BE2C (cell line): ENCODE results near the gene CHD8.
A peak's percentile ranks its signal among the peaks of the same experiment; 100 is the strongest.
"Not testable (repeated sequence)": the region's sequence is repeated elsewhere in the genome, so short reads cannot be mapped to it uniquely, and the experiment has no call there.

Source experiments
- DNase-seq: peaks from one replicate; pipeline ENCODE4 v3.0.0-alpha.2; 2020
- H3K27me3 ChIP-seq: fragments of 250-450 bp; sonication (Bioruptor Pico); 2 replicates; pipeline ENCODE4 v1.5.1; 2020; ENCODE audit warnings: mild to moderate bottlenecking
- H3K36me3 ChIP-seq: fragments of 250-450 bp; sonication (Bioruptor Pico); 2 replicates; pipeline ENCODE4 v1.5.1; 2020; ENCODE audit warnings: mild to moderate bottlenecking
- H3K4me1 ChIP-seq: fragments of 250-450 bp; sonication (Bioruptor Pico); 2 replicates; pipeline ENCODE4 v1.5.1; 2020
- H3K4me3 ChIP-seq: 2 replicates; pipeline ENCODE4 v1.5.1; 2011; ENCODE audit warnings: low read depth, low read length
- H3K9me3 ChIP-seq: fragments of 250-450 bp; sonication (Bioruptor Pico); 2 replicates; pipeline ENCODE4 v1.5.1; 2020
- CTCF ChIP-seq: IDR thresholded peaks from 2 replicates; pipeline ENCODE4 v1.5.1; 2012; ENCODE audit warnings: mild to moderate bottlenecking, low read depth, low read length

CHD8 gene

DNA sequence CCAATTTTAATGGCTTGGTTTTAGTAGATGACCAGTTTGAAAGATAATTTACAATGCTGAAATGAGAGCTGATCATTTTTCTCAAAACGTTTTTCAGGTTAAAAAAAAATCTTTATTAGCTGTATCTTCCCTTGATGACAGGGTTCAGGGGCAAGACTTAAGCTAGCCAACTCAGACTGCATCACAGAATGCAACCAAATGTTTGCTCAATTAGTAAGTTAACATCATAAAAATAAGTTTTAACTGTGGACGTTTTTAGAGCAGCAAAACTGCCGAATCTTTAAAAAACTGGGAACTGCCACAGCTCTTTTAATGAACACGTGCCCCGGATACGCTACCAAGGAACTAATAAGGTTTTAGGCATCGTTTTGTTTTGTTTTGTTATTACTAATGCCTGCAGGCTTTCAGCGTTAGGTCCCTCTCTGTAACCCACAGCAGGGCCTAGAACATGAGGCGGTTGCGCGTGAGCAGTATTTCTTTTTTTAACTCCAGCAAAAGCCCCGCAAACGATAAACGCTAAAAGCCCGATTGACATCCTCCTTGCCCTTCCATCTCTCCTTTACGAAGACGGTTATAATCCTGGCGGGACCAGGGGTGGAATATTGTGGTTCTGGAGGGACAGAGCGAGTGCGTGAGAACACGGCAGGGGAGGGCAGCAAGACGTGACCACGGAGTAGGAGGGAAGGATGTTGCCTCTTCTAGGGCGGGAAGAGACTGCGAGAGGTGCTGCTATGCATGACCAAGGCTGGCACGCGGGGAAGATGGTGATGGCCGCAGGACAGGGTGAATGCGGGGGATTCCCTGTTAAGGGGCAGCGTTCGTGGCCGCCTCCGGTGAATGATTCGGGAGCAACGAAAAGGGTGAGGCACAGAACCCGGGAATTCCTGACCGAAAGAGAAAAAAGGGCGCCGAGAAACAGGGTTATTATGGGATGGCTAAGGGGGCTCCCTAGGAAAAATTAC lies 72.8 kb downstream of the CHD8 start:
- TF ChIP-seq CTCF, result no peak
- H3K9me3 ChIP-seq, result no peaks in the 10 kb centered on the region

DNA sequence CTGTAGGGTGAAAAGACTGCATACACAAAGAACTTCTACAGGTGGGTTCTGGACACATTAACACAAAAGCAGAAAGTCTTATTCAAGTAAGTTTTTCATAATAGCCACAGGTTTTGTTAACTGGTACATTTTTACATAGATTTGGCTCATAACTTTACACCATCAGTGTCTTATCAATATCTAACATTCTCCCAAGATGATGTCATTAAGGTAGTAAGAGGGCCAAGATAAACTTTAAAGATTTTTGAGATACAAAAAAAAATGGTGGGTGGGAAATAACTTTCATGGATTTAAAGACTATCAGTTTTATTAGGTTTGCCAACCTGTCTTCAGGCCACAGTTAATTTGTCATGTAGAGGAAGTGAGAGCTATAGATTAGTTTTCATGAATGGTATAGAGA lies 73.8 kb downstream of the CHD8 start:
- Histone ChIP-seq H3K4me1 (no peaks in the 10 kb centered on the region), H3K9me3 (no peaks in the 10 kb centered on the region), H3K4me3 (peak overlapping the region; percentile 98), H3K27me3 (no peaks in the 10 kb centered on the region), H3K36me3 (peaks cover 17% of the 10 kb centered on the region)
- no peak for TF ChIP-seq CTCF
- no peak for DNase-seq

More for the DNA sequence above, 72.8 kb downstream of the CHD8 start:
- Histone ChIP-seq H3K36me3 (peaks cover 14% of the 10 kb centered on the region), H3K27me3 (no peaks in the 10 kb centered on the region), H3K4me1 (no peaks in the 10 kb centered on the region), H3K4me3 (peak overlapping the region; percentile 98)
- DNase-seq, result peak; percentile 59

DNA sequence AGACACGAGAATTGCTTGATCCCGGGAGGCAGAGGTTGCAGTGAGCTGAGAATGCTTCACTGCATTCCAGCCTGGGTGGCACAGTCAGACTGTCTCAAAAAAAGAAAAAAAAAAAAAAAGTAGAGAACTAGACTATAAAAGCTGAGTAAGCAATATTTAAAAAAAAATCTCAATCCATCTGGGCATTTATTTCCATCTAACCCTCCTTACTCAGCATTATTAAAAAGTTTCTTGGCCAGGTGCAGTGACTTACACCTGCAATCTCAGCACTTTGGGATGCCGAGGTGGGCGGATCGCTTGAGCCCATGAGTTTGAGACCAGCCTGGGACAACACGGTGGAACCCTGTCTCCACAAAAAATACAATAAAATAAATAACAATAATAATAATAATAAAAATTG lies 76.6 kb downstream of the CHD8 start:
- H3K9me3 ChIP-seq, result no peaks in the 10 kb centered on the region
- DNase-seq, result no peak
- H3K27me3 ChIP-seq, result no peaks in the 10 kb centered on the region
- H3K4me3 ChIP-seq, result no peak overlapping the region
- TF ChIP-seq CTCF, result no peak
- no peaks in the 10 kb centered on the region for H3K4me1 ChIP-seq
- H3K36me3 ChIP-seq, result peaks cover 25% of the 10 kb centered on the region

- DNase-seq, result no peak
- no peaks in the 10 kb centered on the region for H3K27me3 ChIP-seq
- TF ChIP-seq CTCF, result no peak
- H3K9me3 ChIP-seq, result no peaks in the 10 kb centered on the region
- H3K36me3 ChIP-seq, result peaks cover 70% of the 10 kb centered on the region
- no peaks in the 10 kb centered on the region for H3K4me1 ChIP-seq
- no peak overlapping the region for H3K4me3 ChIP-seq
Observed at GRCh38 chr14:21373980-21374379, 81.9 kb downstream of the CHD8 start.

DNA sequence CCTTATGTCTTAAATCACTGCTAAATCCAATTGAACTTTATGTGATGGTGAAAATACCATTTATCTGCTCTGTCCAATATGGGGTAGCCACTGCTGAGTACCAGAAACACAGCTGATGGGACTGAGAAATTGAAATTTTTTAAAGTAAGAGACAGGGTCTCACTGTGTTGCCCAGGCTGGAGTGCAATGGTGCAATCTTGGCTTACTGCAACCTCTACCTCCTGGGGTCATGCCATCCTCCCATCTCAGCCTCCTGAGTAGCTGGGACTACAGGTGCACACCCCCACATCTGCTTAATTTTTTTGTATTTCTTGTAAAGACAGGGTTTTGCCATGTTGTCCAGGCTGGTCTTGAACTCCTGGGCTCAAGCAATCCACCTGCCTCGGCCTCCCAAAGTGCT lies 83.1 kb downstream of the CHD8 start:
- H3K27me3 ChIP-seq, DNase-seq, H3K9me3 ChIP-seq, H3K4me3 ChIP-seq, H3K4me1 ChIP-seq: not testable (repeated sequence)
- H3K36me3 ChIP-seq, result peaks cover 82% of the 10 kb centered on the region

DNA sequence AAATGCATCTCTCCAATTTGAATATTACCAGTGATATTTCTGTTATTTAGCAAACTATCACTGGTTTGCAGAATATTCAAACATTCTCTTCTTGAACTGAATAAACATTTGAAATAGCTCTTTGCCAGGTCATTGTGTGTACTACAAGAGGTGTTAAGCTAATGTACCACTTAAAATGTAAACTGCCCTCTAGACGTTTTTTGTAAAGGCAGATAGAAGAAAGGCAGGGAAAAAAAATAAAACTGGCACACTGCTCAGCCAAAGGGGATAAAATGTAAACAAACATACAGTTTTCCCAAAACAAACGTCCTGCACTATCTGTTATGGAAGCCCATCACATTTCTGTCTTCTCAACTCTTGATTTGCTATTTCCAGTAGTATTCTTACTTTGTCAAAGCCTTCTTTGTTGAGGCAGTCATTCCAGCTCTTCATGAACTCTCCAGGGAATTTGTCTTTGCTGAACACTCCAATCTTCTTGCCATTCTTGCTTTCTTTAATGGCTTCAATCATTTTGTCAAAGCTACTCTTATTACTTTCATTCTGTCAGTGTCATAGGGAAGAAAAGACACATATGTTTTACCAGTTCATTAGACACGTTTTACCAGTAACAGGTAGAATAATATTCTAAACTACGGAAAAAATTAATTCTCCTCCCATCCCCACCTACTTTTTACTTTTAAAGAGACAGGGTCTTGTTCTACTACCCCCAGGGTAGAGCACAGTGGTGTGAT lies 85.8 kb downstream of the CHD8 start:
- Histone ChIP-seq H3K27me3 (no peaks in the 10 kb centered on the region), H3K4me3 (no peak overlapping the region), H3K9me3 (no peaks in the 10 kb centered on the region), H3K4me1 (no peaks in the 10 kb centered on the region), H3K36me3 (peaks cover 95% of the 10 kb centered on the region)
- TF ChIP-seq CTCF, result no peak
- no peak for DNase-seq
